CD8-positive, alpha-beta memory T cell (primary cell): Measurements from ENCODE around the gene SORCS2. TPM values are rescaled to one million over a fixed set of nuclear protein-coding genes. Genes with fewer than 3 reads are reported as not detected.
A peak's percentile ranks its signal among the peaks of the same experiment; 100 is the strongest.

Experiments used
- CTCF ChIA-PET: fragments of 350-600 bp; sonication (Branson Sonifier 250); formaldehyde crosslinking; loops from one replicate; lab custom pipeline; 2021; ENCODE audit warnings: antibody characterized with exemption; lab: Charles Lee
- POLR2A ChIA-PET: fragments of 350-600 bp; sonication (Branson Sonifier 250); formaldehyde crosslinking; loops from one replicate; lab custom pipeline; 2021; ENCODE audit warnings: antibody characterized with exemption; lab: Charles Lee
- DNase-seq, 5 donors: peaks; one replicate each; pipeline versions ENCODE4 v3.0.0 to v3.0.0-alpha.2; 2020 to 2022; ENCODE audit warnings: mixed read lengths in 1 of 5
- H3K27ac ChIP-seq: one replicate; pipeline ENCODE4 v1.7.0; 2013; ENCODE audit warnings: low read depth, mild to moderate bottlenecking, low read length, moderate library complexity
- H3K27me3 ChIP-seq: 2 replicates; pipeline ENCODE4 v1.7.0; 2013; ENCODE audit warnings: low read length, mild to moderate bottlenecking; ENCODE audit not compliant: insufficient read depth, poor library complexity, severe bottlenecking
- H3K36me3 ChIP-seq: 2 replicates; pipeline ENCODE4 v1.7.0; 2013; ENCODE audit warnings: mild to moderate bottlenecking, low read length, moderate library complexity; ENCODE audit not compliant: insufficient read depth
- H3K4me1 ChIP-seq: 2 replicates; pipeline ENCODE4 v1.7.0; 2013; ENCODE audit warnings: mild to moderate bottlenecking, low read length, moderate library complexity; ENCODE audit not compliant: insufficient read depth
- H3K4me3 ChIP-seq: 2 replicates; pipeline ENCODE4 v1.7.0; 2013; ENCODE audit warnings: mild to moderate bottlenecking, low read length
- H3K9me3 ChIP-seq: 2 replicates; pipeline ENCODE4 v1.7.0; 2013; ENCODE audit warnings: mild to moderate bottlenecking, low read length
- H3K27ac Mint-ChIP-seq, 8 donors: one replicate each; pipeline ENCODE4 v1.8.0; 2020 to 2021; ENCODE audit warnings: mixed read lengths in 8 of 8, mild to moderate bottlenecking in 6 of 8, inconsistent platforms in 3 of 8, moderate library complexity in 3 of 8
- H3K27me3 Mint-ChIP-seq, 2 donors: one replicate each; pipeline ENCODE4 v1.8.0; 2020 to 2021; ENCODE audit warnings: mixed read lengths in 2 of 2, mild to moderate bottlenecking in 1 of 2, moderate library complexity in 1 of 2
- H3K36me3 Mint-ChIP-seq, 3 donors: one replicate each; pipeline ENCODE4 v1.8.0; 2020 to 2021; ENCODE audit warnings: mixed read lengths in 3 of 3, inconsistent platforms in 1 of 3, mild to moderate bottlenecking in 1 of 3
- H3K4me1 Mint-ChIP-seq, 3 donors: one replicate each; pipeline ENCODE4 v1.8.0; 2020 to 2021; ENCODE audit warnings: mixed read lengths in 3 of 3, inconsistent platforms in 1 of 3, mild to moderate bottlenecking in 1 of 3
- H3K4me3 Mint-ChIP-seq, 7 donors: one replicate each; pipeline ENCODE4 v1.8.0; 2020 to 2021; ENCODE audit warnings: mixed read lengths in 7 of 7, mild to moderate bottlenecking in 6 of 7, moderate library complexity in 4 of 7, inconsistent platforms in 2 of 7
- H3K9me3 Mint-ChIP-seq, 5 donors: one replicate each; pipeline ENCODE4 v1.8.0; 2020 to 2022; ENCODE audit warnings: mixed read lengths in 5 of 5, mild to moderate bottlenecking in 3 of 5, moderate library complexity in 2 of 5, inconsistent platforms in 1 of 5
- polyA plus RNA-seq: library from polyadenylated mRNA; unstranded; fragments of 300-500 nt; fragmentation: Illumina TruSeq; gene quantifications from one replicate; pipeline ENCODE4 v1.2.3, GENCODE V29; 2021
- total RNA-seq, 2 experiments: library from RNA; stranded (reverse); gene quantifications; one replicate each; pipeline ENCODE4 v1.2.3, GENCODE V29; 2021

The SORCS2 gene
- total and polyA plus RNA-seq, 3 experiments from 2014 or later = not detected

GRCh38 chr4:7330031-7330596, 137.8 kb downstream of the SORCS2 start:
- H3K27me3 Mint-ChIP-seq = peaks cover 0 to 3% of the 10 kb centered on the region in 2 donors
- Histone ChIP-seq H3K36me3 (no peaks in the 10 kb centered on the region), H3K4me1 (peaks cover 3% of the 10 kb centered on the region), H3K4me3 (no peak overlapping the region), H3K9me3 (no peaks in the 10 kb centered on the region), H3K27me3 (no peaks in the 10 kb centered on the region), H3K27ac (no peak overlapping the region)
- H3K4me1 Mint-ChIP-seq = peaks cover 2 to 9% (median 6%) of the 10 kb centered on the region in 3 donors
- POLR2A ChIA-PET = no interaction called here
- no peaks in the 10 kb centered on the region for H3K9me3 Mint-ChIP-seq
- H3K36me3 Mint-ChIP-seq = no peaks in the 10 kb centered on the region
- no peak overlapping the region for H3K27ac Mint-ChIP-seq
- H3K4me3 Mint-ChIP-seq = no peak overlapping the region
- peak in 1 of 5 donors; percentile 6 for DNase-seq
- CTCF ChIA-PET = no interaction called here

DNA sequence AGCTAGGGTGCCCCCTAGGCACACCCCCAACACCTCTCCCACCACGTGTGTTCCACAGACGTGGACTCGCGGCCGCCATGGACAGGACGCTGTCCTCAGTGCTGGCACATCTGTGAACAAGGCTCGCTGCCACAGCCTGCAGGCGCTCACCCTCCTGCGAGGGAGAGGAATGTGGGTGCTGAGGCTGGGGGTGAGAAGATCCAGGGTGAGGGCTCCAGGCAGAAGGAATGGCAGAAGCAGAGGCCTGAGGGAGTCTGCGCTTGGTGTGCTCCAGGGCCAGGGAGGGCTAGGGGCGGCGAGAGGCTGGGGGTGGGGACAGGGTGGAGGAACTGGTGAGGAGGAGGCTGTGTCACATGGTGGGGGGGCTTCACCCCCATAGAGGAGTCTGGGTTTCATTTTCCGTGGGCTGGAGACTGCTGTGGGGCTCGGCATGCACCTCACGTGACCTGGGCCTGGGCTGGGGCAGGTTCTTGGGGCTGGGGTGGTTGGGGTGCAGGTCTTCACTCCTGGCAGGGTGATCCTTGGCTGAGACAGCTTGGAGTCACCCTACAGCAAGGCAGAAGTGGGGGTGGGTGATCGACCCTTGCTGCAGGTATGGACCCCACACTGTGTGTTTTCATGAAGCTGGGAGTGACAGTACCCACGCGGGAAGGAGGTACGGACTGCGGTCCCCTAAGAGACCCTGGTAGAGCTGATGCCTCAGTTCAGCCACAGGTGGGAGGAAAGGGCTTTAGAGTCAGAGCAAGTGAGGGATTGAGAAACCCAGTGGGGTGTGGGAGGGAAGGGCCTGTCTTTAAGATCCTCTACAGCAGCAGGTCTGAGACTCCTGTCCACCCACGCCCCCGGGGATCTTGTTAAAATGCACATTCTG, 138.7 kb downstream of the SORCS2 start:
- H3K9me3 Mint-ChIP-seq = no peaks in the 10 kb centered on the region
- Histone ChIP-seq H3K4me1 (no peaks in the 10 kb centered on the region), H3K27ac (no peak overlapping the region), H3K4me3 (no peak overlapping the region), H3K9me3 (no peaks in the 10 kb centered on the region), H3K36me3 (no peaks in the 10 kb centered on the region), H3K27me3 (no peaks in the 10 kb centered on the region)
- ChIA-PET POLR2A (no interaction called here), CTCF (no interaction called here)
- peaks cover 0 to 3% (median 0%) of the 10 kb centered on the region in 3 donors for H3K4me1 Mint-ChIP-seq
- H3K4me3 Mint-ChIP-seq = no peak overlapping the region
- DNase-seq = peak in 1 of 5 donors; percentile 31
- peaks cover 0 to 3% of the 10 kb centered on the region in 2 donors for H3K27me3 Mint-ChIP-seq
- H3K27ac Mint-ChIP-seq = peak overlapping the region in 1 of 8 donors; percentile 60
- H3K36me3 Mint-ChIP-seq = no peaks in the 10 kb centered on the region

GRCh38 chr4:7331682-7332000, 139.3 kb downstream of the SORCS2 start:
- ChIA-PET POLR2A (no interaction called here), CTCF (no interaction called here)
- no peaks in the 10 kb centered on the region for H3K36me3 Mint-ChIP-seq
- H3K4me1 ChIP-seq = no peaks in the 10 kb centered on the region
- H3K9me3 Mint-ChIP-seq = no peaks in the 10 kb centered on the region
- no peak overlapping the region for H3K4me3 Mint-ChIP-seq
- H3K36me3 ChIP-seq = no peaks in the 10 kb centered on the region
- H3K27me3 Mint-ChIP-seq = peaks cover 0 to 3% of the 10 kb centered on the region in 2 donors
- no peaks in the 10 kb centered on the region for H3K27me3 ChIP-seq
- H3K27ac Mint-ChIP-seq = no peak overlapping the region
- H3K4me1 Mint-ChIP-seq = peaks cover 0 to 2% (median 0%) of the 10 kb centered on the region in 3 donors
- H3K9me3 ChIP-seq = no peaks in the 10 kb centered on the region
- H3K4me3 ChIP-seq = no peak overlapping the region
- no peak overlapping the region for H3K27ac ChIP-seq
- peak in 1 of 5 donors; percentile 25 for DNase-seq

GRCh38 chr4:7332216-7333023, 140.1 kb downstream of the SORCS2 start:
- POLR2A ChIA-PET = no interaction called here
- Histone ChIP-seq H3K36me3 (no peaks in the 10 kb centered on the region), H3K9me3 (no peaks in the 10 kb centered on the region), H3K27me3 (no peaks in the 10 kb centered on the region), H3K4me3 (no peak overlapping the region), H3K4me1 (no peaks in the 10 kb centered on the region), H3K27ac (no peak overlapping the region)
- no peak overlapping the region for H3K4me3 Mint-ChIP-seq
- H3K27ac Mint-ChIP-seq = peak overlapping the region in 1 of 8 donors; percentile 50
- H3K36me3 Mint-ChIP-seq = no peaks in the 10 kb centered on the region
- CTCF ChIA-PET = no interaction called here
- H3K27me3 Mint-ChIP-seq = peaks cover 0 to 3% of the 10 kb centered on the region in 2 donors
- peaks cover 0 to 2% (median 0%) of the 10 kb centered on the region in 3 donors for H3K4me1 Mint-ChIP-seq
- DNase-seq = no peak
- peaks cover 0 to under 1% (median 0%) of the 10 kb centered on the region in 5 donors for H3K9me3 Mint-ChIP-seq

DNA sequence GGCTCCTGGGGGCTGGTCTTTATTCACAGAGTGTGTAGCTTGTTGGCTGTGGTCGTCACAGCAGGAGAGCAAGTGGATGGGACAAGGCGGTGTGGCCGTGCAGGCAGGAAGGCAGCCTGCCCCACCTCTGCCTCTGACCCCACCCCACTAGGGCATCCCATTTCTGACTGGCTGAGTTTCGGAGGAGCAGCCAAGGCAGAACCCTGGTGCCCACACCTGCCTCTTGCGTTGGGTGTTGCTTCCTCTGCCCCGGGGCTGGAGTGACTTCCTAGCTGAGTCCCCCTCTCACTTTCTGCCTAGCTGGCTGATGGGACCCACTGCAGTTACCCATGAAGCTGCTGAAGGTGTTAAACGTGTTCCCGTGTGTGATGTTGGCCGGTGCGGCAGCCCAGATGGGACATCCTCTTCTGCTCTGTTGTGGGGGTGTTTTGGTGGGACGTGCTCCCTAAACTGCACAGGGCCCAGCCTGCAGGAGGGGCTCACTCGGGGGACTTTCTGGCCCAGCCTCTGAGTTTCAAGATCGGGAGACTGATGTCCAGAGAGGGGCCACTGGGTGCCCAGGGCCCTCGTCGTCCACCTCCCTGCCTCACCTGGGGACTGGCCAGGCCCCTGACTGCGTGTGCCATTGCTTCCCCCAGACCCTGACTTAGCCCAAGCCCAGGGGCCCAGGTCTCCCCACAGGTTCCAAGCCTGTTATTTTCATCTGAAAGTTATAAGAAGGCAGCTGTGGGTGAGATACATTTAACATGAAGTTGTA, 140.9 kb downstream of the SORCS2 start:
- H3K4me3 Mint-ChIP-seq = no peak overlapping the region
- Histone ChIP-seq H3K27ac (no peak overlapping the region), H3K9me3 (no peaks in the 10 kb centered on the region), H3K4me3 (no peak overlapping the region), H3K4me1 (no peaks in the 10 kb centered on the region), H3K27me3 (no peaks in the 10 kb centered on the region), H3K36me3 (no peaks in the 10 kb centered on the region)
- CTCF ChIA-PET = no interaction called here
- peaks cover 0 to 1% (median 0%) of the 10 kb centered on the region in 5 donors for H3K9me3 Mint-ChIP-seq
- H3K27ac Mint-ChIP-seq = no peak overlapping the region
- DNase-seq = no peak
- POLR2A ChIA-PET = no interaction called here
- H3K4me1 Mint-ChIP-seq = peaks cover 0 to 2% (median 0%) of the 10 kb centered on the region in 3 donors
- peaks cover 0 to 3% of the 10 kb centered on the region in 2 donors for H3K27me3 Mint-ChIP-seq
- H3K36me3 Mint-ChIP-seq = no peaks in the 10 kb centered on the region

DNA sequence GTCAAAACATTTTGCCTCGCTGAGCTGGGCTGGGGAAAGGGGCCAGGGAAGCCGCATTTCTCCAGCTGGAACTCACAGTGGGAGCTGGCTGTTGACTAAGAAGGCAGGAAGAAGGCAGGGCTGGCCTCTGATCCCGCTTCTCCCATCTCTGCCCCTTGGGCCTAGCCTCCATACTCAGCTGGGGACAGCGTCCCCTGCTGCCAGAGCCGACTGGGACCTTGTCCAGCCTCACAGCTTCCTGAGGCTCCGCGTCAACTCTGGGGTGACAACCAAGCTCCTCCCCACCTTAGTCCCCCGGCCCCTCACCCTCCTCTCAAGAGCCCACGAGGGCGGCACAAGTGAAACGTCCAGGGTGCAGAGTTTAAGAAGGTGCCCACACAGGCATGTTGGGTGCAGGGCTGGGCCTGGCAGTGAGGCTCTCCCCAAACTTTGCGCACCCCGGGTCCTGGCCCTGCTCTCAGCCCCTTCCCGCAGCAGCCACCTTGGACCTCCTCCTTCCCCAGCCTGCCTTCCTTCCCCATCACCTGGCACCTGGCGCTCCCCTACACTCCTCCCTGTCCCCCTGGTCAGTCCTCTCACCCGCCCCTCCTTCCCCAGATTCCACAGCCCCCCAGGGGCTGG, 141.6 kb downstream of the SORCS2 start:
- Mint-ChIP-seq H3K27me3 (peaks cover 0 to 3% of the 10 kb centered on the region in 2 donors), H3K4me1 (peaks cover 0 to 2% (median 0%) of the 10 kb centered on the region in 3 donors), H3K9me3 (peaks cover 0 to 1% (median 0%) of the 10 kb centered on the region in 5 donors), H3K27ac (no peak overlapping the region), H3K36me3 (no peaks in the 10 kb centered on the region), H3K4me3 (no peak overlapping the region)
- Histone ChIP-seq H3K4me1 (no peaks in the 10 kb centered on the region), H3K4me3 (no peak overlapping the region), H3K27ac (no peak overlapping the region), H3K9me3 (no peaks in the 10 kb centered on the region), H3K36me3 (no peaks in the 10 kb centered on the region), H3K27me3 (no peaks in the 10 kb centered on the region)
- DNase-seq = peak in 1 of 5 donors; percentile 42
- POLR2A ChIA-PET = no interaction called here
- CTCF ChIA-PET = no interaction called here

DNA sequence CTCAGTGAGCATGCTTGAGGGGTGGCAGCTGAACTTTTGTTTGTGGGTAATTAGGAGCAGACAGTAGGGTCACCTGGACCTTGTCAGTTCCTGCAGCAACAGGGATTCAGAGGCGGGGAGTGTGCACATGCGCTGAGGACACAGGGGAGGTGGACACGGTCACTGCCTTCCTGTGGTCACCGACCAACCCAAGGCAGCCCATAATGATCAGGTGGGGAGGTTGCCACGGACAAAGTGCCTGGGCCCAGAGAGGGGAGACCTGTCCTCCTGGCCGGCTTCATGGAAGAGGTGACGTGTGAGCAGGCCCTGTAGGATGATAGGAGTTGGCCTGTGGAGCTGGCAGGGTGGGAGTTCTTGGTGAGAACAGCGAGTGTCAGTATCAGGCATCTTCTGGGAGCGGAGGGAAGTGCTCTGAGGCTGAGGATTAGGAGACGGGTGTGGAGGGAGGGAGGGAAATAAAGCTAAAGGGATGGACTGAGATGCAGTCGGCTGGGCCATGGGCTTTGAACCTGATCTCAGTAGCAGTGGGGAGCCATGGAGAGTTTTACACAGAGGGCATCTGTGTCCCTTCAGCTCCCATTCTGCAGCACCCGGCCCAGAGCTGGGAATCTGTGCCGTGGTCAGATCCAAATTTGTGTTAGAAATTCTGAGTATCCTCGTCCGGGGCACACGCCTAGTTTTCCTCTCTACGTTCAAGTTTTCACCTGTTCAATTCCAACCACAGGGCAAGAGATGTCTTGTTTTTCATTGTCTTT, 142.4 kb downstream of the SORCS2 start:
- Histone ChIP-seq H3K4me1 (no peaks in the 10 kb centered on the region), H3K27me3 (no peaks in the 10 kb centered on the region), H3K27ac (no peak overlapping the region), H3K9me3 (no peaks in the 10 kb centered on the region), H3K36me3 (no peaks in the 10 kb centered on the region), H3K4me3 (no peak overlapping the region)
- peaks cover 0 to 1% (median 0%) of the 10 kb centered on the region in 5 donors for H3K9me3 Mint-ChIP-seq
- peak in 1 of 5 donors; percentile 33 for DNase-seq
- H3K27me3 Mint-ChIP-seq = peaks cover 0 to 3% of the 10 kb centered on the region in 2 donors
- H3K27ac Mint-ChIP-seq = no peak overlapping the region
- no peak overlapping the region for H3K4me3 Mint-ChIP-seq
- H3K36me3 Mint-ChIP-seq = no peaks in the 10 kb centered on the region
- ChIA-PET CTCF (no interaction called here), POLR2A (no interaction called here)
- H3K4me1 Mint-ChIP-seq = peaks cover 0 to 2% (median 0%) of the 10 kb centered on the region in 3 donors
